ENCODE measurements around the gene PLCD3. TPM values are rescaled to one million over a fixed set of nuclear protein-coding genes. Genes with fewer than 3 reads are reported as not detected.
A peak's percentile ranks its signal among the peaks of the same experiment; 100 is the strongest.

PLCD3 gene
- polyA plus RNA-seq, 1 of the 3 experiments (the other 2 are of a cell fraction) = 59.7 TPM

- CTCF ChIA-PET = interaction anchor here (0.8 to 14.8 kb wide), 7 partner anchors 8 to 167 kb away, joined by 3 to 194 read pairs (median 6); partner anchors contain the start of genes ACBD4 and PLCD3
- DNase-seq = no peak
- TF ChIP-seq JUND (IDR thresholded peaks at IDR 0.05) (no peak), CHD2 (IDR thresholded peaks at IDR 0.05; ENCODE audit: low read length, partially characterized antibody) (no peak), RFX5 (IDR thresholded peaks at IDR 0.05; ENCODE audit: low read length) (no peak), FOXJ3 (CRISPR knock-in tag; IDR thresholded peaks at IDR 0.05) (no peak), GABPA (IDR thresholded peaks at IDR 0.05; ENCODE audit: low read depth) (no peak), TEAD4 (IDR thresholded peaks at IDR 0.05; ENCODE audit: borderline replicate concordance, insufficient read depth) (no peak), YY1 (IDR thresholded peaks at IDR 0.05; ENCODE audit: low read depth) (no peak)
- H3K9ac ChIP-seq = no peak overlapping the region
- H3K79me2 ChIP-seq (ENCODE audit: insufficient read depth) = peaks cover 40% of the 10 kb centered on the region
- H3K27me3 ChIP-seq (ENCODE audit: insufficient read depth) = no peaks in the 10 kb centered on the region
- no peaks in the 10 kb centered on the region for H4K20me1 ChIP-seq (ENCODE audit: insufficient read depth)
- peaks cover 46 to 65% of the 10 kb centered on the region in 2 experiments for H3K36me3 ChIP-seq (replicated peaks in 1 of 2; ENCODE audit: control insufficient read depth in 1 of 2, insufficient read depth in 2 of 2, low read length in 1 of 2)
- H3K27ac ChIP-seq (ENCODE audit: low read depth in 2 of 2, low read length in 1 of 2) = peak overlapping the region in 1 of 2 experiments; percentile 37; a peak in 1 of 4 replicates
- POLR2A ChIA-PET = interaction anchor here (1.2 kb wide), 1 partner anchor 61 kb away, joined by 4 read pairs; the partner anchor contains the start of gene HEXIM1
- H3K4me1 ChIP-seq (ENCODE audit: control insufficient read depth in 1 of 2, insufficient read depth in 2 of 2, low read depth in 1 of 2, low read length in 1 of 2) = no peaks in the 10 kb centered on the region
- no peaks in the 10 kb centered on the region for H3K9me3 ChIP-seq
- 0 out of 2 replicates have a peak overlapping the region, but pooled peaks have one; percentile 3 for H3K4me2 ChIP-seq
- H3K9me2 ChIP-seq = no peaks in the 10 kb centered on the region
- no peak overlapping the region for H2AFZ ChIP-seq (ENCODE audit: low read depth)
- WGBS (ENCODE audit: low lambda C conversion rate) = 99% methylated on average over 6 of the region's 6 CpGs
- no peak overlapping the region for H3K4me3 ChIP-seq (ENCODE audit: low read depth in 2 of 2, low read length in 1 of 2)
- H3F3A ChIP-seq (replicated peaks; ENCODE audit: insufficient read depth) = peaks cover 30% of the 10 kb centered on the region
Measured at GRCh38 chr17:45086865-45087503, 45.3 kb downstream of the PLCD3 start.

GRCh38 chr17:45086391-45086790, 45.9 kb downstream of the PLCD3 start:
- WGBS (ENCODE audit: low lambda C conversion rate) = 100% methylated on average over 4 of the region's 4 CpGs
- peak overlapping the region in 1 of 2 experiments; percentile 37; a peak in 1 of 4 replicates for H3K27ac ChIP-seq (ENCODE audit: low read depth in 2 of 2, low read length in 1 of 2)

More at GRCh38 chr17:45086391-45086790, 45.9 kb downstream of the PLCD3 start:
- TF ChIP-seq CTCF (IDR thresholded peaks at IDR 0.05) (no peak), USF2 (IDR thresholded peaks at IDR 0.05; ENCODE audit: borderline replicate concordance, low read depth, low read length) (no peak), EP300 (IDR thresholded peaks at IDR 0.05; ENCODE audit: borderline replicate concordance in 1 of 2, low read depth in 1 of 2, low read length in 1 of 2) (no peak), TCF12 (IDR thresholded peaks at IDR 0.05) (no peak), FOXM1 (IDR thresholded peaks at IDR 0.05; ENCODE audit: low read depth) (no peak), IRF3 (IDR thresholded peaks at IDR 0.05; ENCODE audit: low read depth, low read length) (no peak)
- CTCF ChIA-PET = interaction anchor here (1.0 to 14.8 kb wide), 4 partner anchors 9 to 166 kb away, joined by 5 to 194 read pairs (median 18); partner anchors contain the start of genes ACBD4 and PLCD3
- H3K4me2 ChIP-seq = no peak overlapping the region
- H3K79me2 ChIP-seq (ENCODE audit: insufficient read depth) = peaks cover 42% of the 10 kb centered on the region
- no peaks in the 10 kb centered on the region for H3K9me2 ChIP-seq
- POLR2A ChIA-PET = interaction anchor here (1.2 kb wide), 1 partner anchor 62 kb away, joined by 4 read pairs; the partner anchor contains the start of gene HEXIM1
- peaks cover 24% of the 10 kb centered on the region for H3F3A ChIP-seq (replicated peaks; ENCODE audit: insufficient read depth)
- H2AFZ ChIP-seq (ENCODE audit: low read depth) = no peak overlapping the region
- H3K4me1 ChIP-seq (ENCODE audit: control insufficient read depth in 1 of 2, insufficient read depth in 2 of 2, low read depth in 1 of 2, low read length in 1 of 2) = no peaks in the 10 kb centered on the region
- H3K4me3 ChIP-seq (ENCODE audit: low read depth in 2 of 2, low read length in 1 of 2) = no peak overlapping the region
- DNase-seq = no peak
- no peak overlapping the region for H3K9ac ChIP-seq
- H3K9me3 ChIP-seq = no peaks in the 10 kb centered on the region
- no peaks in the 10 kb centered on the region for H3K27me3 ChIP-seq (ENCODE audit: insufficient read depth)
- H3K36me3 ChIP-seq (replicated peaks in 1 of 2; ENCODE audit: control insufficient read depth in 1 of 2, insufficient read depth in 2 of 2, low read length in 1 of 2) = peaks cover 52 to 65% of the 10 kb centered on the region in 2 experiments
- no peaks in the 10 kb centered on the region for H4K20me1 ChIP-seq (ENCODE audit: insufficient read depth)
